GM18868 (cell line): ENCODE data around the gene C19orf12.
A peak's percentile ranks its signal among the peaks of the same experiment; 100 is the strongest.

Experiments
- ATAC-seq: cut with Tn5 transposase; IDR thresholded peaks from one replicate; pipeline ENCODE4 v1.9.1; 2021; ENCODE audit warnings: mild to moderate bottlenecking, moderate library complexity; ENCODE audit not compliant: unreplicated experiment

C19orf12 gene

DNA sequence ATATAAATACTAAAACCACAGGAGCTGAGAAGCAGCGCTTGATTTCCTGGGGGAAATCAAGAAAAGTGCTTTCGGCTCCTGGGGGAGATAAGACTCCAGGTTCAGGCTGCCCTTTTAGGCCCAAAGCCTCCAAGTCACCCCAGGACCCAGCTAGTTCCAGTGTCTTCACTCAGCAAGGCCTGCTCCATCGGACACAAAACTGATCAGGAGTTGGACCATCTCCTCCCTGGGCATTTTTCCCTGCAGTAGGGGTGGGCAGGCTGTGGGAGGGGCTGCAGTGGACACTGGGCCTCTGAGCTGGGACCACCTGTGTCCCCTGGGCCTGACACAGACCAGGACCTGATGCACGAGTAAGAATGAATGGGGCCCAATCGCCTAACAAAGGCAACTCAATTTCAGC, 15.2 kb downstream of the C19orf12 start:
- ATAC-seq = no peak

DNA sequence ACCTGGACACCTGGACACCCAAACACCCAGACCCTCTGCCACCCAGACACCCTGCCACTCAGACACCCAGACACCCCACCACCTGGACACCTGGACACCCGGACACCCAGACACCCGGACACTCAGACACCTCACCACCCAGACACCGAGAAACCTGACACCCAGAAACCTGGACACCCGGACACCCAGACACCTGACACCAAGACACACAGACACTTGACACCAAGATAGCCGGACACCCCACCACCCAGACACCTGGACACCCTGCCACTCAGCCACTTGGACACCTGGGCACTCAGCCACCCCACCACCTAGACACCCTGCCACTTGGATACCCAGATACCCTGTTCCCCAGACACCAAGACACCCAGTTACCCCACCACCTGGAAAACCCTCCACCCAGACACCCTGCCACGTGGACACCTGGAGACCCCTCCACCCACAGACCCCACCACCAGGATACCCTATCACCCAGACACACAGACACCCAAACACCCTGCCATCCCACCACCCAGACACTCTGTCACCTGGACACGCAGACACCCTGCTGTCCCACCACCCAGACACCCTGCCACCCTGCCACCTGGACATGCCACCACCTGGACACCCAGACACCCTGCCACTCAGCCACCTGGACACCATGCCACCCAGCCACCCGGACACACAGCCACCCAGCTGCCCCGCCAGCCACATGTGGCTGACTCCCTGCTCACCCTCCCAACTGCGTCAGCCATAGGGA, 17.4 kb downstream of the C19orf12 start:
- no peak for ATAC-seq

DNA sequence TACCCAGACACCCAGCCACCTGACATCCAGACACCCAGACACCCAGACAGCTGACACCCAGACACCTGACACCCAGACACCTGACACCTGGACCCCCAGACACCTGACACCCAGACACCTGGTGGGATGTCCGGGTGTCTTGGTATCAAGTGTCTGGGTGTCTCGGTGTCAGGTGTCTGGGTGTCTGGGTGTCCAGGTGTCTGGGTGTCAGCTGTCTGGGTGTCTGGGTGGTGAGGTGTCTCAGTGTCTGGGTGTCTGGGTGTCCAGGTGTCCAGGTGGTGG, 18.6 kb downstream of the C19orf12 start:
- no peak for ATAC-seq

DNA sequence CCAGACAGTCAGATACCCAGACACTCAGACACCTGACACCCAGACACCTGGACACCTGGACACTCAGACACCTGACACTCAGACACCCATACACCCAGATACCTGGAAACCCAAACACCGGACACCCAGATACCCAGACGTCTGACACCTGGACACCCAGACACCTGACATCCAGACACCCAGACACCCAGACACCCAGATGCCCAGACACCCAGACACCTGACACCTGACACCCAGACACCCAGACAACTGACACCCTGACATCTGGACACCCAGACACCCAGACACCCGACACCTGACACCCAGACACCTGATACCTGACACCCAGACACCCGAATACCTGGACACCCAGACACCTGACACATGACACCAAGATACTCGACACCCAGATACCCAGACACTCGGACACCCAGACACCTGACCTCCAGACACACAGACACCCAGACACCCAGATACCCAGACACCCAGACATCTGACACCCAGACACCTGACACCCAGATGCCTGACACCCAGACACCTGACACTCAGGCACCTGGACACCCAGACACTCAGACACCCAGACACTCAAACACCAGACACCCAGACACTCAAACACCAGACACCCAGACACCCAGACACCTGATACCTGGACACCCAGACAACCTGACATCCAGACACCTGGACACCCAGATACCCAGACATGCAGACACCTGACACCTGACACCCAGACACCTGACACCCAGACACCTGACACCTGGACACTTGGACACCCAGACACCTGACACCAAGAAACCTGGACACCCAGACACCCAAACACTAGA, 19.1 kb downstream of the C19orf12 start:
- no peak for ATAC-seq

DNA sequence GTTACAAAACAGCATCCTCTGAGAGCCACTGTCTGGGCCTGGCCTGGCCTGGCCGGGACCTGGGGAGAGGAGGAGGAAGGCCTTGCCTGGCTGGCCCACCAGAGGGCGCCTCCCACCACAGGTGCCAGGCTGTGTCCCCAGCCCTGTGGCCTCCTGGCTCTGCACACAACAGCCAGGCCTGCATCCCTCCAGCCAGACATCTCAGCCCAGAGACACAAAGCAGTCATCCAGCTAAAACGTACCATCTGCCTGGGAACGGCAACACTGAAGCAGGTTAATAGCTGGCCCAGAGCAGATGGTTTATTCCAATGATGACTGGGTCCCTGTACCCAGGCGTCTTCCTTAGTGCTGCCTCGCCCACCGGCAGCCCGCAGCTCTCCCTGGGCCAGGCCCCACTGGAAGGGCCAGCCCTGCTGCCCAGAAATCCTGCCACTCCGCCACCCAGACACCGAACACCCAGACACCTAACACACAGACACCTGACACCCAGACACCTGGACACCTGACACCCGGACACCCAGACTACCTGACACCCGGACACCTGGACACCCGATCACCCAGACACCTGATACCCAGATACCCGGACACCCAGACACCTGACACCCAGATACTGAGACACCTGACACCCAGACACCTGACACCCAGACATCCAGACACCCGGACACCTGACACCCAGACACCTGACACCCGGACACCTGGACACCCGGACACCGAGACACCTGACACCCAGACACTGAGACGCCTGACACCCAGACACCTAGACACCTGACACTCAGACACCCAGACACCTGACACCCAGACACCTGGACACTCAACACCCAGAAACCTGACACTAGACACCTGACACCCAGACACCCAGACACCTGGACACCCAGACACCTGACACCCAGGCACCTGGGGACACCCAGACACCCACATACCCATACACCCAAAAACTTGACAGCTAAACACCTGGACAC, 20.1 kb downstream of the C19orf12 start:
- ATAC-seq = peak; percentile 90

DNA sequence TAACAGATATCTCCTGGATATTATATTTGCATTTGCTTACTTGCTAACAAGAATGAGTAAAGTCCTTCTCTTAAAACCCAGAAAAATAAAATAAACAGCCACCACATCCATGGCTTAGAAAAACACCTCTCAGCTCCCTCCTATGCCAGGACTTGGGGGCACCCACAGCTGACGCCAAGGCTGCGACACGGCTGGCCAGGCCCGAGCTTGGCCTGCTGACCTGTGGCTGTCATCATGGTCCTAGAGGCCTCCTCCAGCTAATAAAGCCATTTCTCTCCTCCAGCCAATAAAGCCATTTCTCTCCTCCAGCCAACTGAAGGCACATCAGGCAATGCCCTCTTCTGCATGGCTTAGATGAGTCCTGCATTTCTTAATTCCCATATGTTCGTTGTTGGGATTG, 20.9 kb downstream of the C19orf12 start:
- ATAC-seq = no peak

DNA sequence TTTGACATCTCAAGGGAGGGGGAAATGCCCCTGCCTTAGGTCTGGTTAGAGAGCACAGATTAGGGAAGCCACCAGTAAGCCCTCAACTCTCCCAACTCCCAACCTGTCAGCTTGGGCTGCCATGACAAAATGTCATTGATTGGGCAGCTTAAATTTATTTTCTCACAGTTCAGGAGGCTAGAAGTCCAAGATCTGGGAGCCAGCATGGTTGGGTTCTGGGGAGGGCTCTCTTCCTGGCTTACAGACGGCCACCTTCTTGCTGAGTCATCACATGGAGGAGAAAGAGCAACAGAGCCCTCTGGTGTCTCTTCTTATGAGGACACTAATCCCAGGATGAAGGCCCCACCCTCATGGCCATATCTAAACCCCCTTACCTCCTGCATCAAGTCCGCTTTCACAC, 24.2 kb downstream of the C19orf12 start:
- no peak for ATAC-seq

DNA sequence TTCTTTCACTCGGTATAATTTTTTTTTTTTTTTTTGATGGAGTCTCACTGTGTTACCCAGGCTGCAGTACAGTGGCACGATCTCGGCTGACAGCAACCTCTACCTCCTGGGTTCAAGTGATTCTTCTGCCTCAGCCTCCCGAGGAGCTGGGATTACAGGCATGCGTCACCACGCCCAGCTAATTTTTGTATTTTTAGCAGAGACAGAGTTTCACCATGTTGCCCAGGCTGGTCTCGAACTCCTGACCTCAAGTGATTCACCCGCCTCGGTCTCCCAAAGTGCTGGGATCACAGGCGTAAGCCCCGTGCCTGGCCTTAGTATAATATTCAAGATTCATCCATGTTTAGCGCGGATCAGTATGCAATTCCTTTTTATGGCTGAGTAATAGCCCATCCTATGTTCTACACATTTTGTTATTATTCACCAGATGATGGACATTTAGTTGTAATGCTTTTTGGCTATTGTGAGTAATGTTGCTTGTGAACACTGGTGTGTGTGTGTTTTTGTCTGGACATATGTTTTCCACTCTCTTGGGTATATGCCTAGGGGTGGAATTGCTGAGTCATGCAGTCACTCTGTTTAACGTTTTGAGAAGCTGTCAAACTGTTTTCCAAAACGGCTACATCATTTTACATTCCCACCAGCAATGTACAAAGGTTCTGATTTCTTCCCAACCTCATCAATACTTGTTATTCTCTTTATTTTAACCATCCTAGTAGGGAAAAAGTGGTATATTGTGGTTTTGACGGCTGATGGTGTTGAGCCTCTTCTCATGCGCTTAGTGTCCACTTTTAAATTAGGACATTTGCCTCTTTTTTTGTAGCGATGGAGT, 26.9 kb downstream of the C19orf12 start:
- ATAC-seq = no peak

DNA sequence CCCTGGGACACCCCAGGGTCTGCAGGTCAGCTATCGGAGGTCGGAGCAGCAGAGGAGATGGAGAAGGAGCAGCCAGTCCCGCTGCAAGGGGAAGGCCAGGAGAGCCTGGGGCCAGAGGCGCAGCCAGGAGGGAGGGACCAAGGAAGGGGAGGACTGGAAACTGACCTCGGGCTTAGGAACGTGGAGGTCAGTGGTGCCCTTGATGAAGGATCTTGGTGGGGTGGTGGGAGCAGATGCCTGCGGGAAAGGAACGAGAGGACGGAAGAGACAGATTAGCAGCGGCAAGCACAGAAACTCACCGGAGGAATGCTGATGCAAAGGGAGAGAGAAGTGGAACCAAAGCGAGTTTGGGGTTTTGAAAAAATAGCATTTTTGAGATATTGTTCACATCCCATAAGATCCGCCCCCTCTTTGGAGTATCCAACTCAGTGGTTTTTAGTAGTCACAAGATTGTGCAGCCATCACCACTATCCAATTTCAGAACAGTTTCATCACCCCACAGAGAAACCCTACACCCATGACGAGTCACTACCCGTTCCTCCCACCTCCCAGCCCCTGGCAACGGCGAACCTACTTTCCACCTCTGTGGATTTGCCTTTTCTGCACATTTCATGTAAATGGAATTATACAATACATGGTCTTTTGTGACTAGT, 27.7 kb downstream of the C19orf12 start:
- ATAC-seq = no peak

DNA sequence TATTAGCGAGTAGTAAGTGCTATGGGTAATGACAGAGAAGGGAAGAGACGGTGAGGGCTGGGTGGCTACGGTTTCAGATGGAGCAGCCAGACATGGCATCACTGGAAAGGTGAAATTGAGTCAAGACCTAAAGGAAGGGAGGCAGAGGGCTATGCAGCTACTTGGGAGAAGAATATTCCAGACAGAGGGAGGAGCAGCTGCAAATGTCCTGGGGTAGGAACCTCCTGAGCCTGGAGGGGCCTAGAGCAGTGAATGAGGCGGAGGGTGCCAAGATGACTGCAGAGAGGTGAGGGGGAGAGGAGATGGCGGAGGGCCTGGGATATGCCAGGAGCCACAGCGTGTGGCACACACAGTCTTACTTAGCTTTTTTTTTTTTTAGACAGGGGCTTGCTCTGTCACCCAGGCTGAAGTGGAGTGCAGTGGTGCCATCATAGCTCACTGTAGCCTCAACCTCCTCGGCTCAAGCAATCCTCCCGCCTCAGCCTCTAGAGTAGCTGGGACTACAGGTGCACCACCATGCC, 28.7 kb downstream of the C19orf12 start:
- ATAC-seq = no peak

DNA sequence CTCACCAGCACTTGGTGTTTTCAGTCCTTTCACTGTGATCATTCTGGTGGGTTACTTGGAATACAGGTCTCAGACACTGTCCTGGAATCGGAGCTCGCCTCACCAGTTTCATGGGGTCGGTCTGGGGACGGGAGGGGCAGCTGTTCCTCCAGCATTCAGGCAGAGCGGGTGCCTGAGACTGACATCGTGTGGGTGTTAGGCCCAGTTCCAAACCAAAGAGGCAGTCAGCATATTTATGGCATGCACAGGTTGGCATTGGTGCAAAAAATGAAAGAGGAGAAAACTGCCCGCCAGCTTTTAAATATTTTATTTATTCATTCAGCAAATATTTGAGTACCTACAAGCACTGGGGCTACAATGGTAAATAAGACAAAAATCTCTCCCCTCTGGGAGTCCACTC, 29.7 kb downstream of the C19orf12 start:
- ATAC-seq = no peak

DNA sequence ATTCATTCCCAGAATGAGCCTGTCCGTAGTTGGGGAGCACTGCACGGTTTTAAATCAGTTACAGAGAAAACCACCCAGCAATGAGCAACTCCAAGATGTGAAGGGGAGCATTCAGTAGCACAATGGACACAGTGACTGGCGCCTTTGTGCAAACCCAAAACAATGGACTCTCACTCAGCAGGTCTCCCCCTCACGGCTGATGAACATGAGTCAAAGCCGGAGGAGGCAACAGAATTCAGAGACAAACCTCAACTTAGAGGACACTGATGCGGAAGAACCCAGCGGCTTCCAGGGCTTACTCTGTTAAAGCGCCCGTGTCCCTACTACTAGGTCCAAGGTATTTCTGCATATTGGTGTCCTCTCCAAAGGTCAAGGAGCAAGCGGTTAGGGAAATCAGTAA, 32.1 kb downstream of the C19orf12 start:
- ATAC-seq = no peak

DNA sequence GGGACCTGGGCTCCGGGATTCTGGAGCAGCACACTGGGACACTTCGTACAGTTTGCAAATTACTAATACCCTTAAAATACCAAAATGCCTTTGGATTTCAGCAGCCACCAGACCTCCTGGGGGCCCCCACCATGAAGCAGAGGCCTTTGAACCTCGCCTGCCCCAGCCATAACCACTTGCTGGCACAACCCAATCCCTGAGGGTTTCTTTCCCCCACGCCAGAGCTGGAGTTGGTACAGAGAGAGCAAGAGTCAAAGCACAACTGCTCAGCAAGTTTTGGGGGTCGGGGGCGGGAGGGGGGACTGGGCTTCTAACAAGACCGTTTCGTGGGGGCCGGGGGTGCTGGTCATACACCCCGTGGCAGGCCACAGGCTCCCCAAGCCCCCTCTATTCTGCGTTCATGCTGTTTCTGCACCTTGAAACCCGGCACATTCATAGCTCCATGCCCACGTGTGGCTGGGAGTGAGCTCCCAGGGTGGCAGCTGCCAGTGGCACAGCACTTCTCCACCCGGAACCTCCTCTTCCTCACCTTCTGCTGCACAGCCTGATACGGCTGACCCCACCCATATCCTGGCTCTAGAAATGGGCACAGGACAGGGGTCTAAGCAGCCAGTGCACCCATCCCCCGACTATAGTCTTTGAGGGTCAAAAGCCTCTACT, 32.7 kb downstream of the C19orf12 start:
- no peak for ATAC-seq

DNA sequence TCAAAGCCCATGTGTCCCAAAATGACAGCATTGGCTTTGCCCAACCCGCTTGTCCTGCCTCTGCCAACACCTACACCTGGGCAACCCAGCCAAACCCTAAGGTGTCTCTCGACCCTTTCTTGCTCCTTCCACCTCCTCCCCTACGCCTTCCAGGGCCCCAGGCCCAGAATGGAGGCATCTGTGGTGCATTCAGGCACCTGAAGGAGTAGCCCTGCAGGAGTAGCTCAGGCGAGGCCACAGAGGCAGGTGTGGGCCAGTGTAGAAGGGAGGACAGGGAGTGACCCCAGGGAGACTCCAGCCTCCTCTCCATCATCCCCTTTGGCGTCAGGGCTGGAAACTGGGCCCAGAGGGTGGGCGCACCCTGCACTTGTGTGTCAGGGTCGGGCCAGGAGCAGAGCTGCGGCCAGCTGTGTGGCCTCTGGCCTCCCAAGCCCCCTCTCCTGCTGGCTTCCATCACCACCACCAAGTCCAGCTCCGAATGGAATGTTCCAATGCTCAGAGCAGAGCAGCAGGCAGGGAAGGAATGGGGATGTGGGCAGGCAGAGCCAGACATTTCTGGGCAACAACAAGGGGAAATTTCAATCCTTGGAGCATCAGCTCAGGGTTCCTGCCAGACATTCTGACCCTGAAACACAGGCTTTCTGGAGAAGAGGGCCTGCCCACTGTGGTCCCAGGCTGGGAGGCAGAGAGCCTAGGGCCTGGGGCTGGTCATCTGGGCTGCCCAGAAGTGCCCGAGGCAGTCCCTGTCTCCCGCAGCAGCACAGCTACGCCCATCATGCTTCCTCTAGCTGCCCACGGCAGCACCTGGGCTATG, 33.4 kb downstream of the C19orf12 start:
- no peak for ATAC-seq

DNA sequence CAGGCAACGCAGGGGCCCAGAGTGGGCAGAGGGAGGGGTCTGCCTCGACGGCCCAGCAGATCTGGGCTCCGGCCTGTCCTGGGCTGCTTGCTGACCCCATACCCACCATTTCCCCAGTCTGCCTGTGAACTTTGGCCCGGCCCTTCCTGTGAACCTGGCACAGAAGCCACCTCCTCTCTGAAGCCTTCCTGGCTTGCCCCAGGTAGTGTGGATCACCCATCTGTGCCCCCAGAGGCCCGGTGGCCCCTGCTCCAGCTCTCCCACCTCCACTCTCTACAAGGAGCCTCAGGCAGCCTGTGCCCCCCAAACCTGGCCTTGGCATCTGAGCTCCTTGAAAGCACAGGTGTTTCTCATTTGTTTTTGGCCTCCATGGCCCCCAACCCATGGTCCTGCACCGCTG, 34.1 kb downstream of the C19orf12 start:
- ATAC-seq = no peak

DNA sequence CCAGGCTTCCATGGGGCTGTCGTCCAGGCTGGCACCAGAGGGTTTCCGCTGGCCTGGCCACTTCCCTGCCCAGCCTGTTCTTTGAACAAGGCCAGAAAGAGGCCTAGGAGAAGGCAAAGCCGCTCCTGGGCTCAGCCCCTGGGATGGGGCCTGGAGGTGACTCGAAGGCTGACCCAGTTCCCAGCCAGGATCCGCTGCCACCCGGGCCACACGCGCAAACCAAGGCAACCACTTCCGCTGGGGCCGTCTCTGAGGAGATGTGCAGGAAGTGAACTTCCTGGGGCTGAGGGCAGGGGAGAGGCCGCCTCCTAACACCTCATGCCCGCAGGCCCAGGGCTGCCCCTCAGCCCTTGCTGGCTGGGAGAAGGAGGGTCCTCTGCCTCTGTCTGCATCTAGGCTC, 34.6 kb downstream of the C19orf12 start:
- peak; percentile 67 for ATAC-seq

DNA sequence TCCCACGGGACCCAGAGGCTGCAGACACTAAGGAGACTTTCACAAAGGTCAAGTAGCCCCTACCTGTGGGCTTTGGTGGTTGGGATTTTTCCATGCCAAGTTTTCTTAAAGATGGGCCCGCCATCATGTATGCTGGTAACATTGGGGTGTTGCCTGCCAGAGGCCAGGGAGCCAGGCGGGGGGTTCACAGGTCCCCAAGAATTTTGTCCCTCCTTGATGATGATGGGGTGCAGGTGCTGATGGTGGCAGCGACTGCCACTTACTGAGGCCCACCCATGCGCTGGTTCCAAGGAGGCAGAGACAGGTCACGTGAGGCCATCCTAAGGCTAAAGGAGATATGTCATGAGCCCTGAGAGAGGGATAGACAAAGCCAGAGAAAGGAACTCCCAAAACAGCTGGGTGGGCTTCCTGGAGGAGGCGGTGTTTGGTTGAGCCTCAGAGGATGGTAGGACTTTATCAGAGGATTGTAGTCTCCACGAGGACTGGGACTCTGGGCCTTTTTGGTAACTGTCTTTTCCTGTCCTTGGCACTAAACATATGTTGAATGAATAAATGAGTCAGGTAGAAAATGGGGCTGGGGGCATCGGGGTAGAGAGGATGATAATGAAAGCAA, 35.4 kb downstream of the C19orf12 start:
- ATAC-seq = no peak

DNA sequence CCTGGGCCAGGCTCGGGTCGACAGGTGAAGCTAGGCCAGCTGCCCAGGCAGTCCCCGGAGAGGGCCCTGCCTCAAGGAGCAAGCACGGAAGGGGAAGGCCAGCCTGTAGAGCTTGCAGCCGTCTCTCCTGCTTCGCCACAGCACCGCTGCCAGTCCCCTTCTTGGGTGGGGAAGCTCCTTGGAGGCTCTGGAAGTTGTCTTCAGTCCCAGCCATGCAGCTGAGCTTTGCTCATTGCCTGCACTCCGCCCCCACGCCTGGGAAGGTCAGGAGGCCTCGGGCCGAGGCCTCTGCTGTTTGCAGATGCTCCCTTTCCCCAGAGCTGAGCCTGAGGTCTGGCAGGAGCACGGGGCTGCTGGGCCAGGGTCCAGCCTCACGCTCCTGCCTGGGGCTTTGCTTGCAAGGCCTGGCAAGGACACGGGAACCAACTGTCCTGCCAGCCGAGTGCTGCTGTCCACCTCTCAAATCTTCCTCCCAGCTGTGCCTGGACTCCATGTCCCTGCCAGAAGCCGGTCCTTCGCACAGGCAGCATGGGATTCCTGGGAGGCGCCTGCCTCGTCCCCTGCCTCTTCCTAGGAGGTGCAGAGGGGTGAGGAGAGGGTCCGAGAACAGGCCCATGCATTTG, 36.5 kb downstream of the C19orf12 start:
- no peak for ATAC-seq
